IMR-90 (cell line): Measurements from ENCODE around the gene ILK.

Source experiments
- POLR2A ChIP-seq: IDR thresholded peaks from 2 replicates; pipeline ENCODE4 v1.6.1; 2012; ENCODE audit warnings: mild to moderate bottlenecking, low read depth, low read length
- RFX5 ChIP-seq: IDR thresholded peaks from 2 replicates; pipeline ENCODE4 v1.8.0; 2012; ENCODE audit warnings: low read depth, mild to moderate bottlenecking, low read length, moderate library complexity
- TF ChIP-seq, protein P1 (sequence below): fragments of 150-350 bp; IDR thresholded peaks from 2 replicates; pipeline ENCODE4 v1.6.1; 2017; ENCODE audit warnings: mild to moderate bottlenecking, antibody characterized with exemption, low read length, low read depth
- TF ChIP-seq, protein P2 (sequence below): conservative IDR thresholded peaks from 2 replicates; pipeline ENCODE4 v1.5.1; 2012; ENCODE audit warnings: mild to moderate bottlenecking, low read depth, low read length, improper control_type of control experiment

DNA sequence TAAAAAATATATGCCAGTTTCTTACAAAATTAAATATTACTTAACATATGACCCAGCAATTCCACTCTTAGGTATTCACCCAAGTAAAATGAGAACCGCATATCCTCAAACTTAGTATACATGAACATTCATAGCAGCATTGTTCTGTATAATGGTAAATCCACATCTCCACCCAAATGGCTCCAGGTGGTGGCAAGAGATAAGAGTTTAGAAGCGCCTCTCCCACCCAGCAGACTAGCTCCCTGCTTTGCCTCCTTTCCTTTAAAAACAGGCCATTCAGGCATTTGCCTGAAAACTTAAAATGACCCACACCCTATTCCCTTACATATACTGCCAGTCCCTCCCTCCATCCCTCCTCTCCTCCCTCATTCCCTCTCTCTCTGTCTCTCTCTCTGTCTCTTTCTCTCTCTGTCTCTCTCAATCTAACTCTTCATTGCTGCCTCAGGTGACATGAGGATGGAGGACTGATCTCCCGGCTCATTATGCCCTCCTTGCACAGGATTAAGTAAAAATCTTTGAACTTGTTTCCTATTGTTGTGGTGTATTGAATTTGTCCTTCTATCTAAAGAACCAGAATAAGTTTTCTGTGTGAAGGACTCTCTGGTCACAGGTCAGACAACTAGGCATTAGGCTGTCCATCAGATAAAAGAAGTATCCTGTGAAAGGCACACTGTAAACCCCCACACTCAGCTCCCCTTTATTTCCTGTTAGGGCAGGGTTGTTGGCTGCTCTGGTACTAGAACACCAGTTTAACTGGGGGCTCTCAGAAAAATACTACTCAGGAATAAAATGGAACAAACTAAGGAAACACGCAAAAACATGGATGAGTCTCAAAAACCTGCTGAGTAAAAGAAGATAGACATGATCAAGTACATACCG is 48.5 kb upstream of the ILK start:
- TF ChIP-seq, protein P1, sequence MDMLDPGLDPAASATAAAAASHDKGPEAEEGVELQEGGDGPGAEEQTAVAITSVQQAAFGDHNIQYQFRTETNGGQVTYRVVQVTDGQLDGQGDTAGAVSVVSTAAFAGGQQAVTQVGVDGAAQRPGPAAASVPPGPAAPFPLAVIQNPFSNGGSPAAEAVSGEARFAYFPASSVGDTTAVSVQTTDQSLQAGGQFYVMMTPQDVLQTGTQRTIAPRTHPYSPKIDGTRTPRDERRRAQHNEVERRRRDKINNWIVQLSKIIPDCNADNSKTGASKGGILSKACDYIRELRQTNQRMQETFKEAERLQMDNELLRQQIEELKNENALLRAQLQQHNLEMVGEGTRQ = no peak
- TF ChIP-seq POLR2A (no peak), RFX5 (no peak)
- TF ChIP-seq, protein P2, sequence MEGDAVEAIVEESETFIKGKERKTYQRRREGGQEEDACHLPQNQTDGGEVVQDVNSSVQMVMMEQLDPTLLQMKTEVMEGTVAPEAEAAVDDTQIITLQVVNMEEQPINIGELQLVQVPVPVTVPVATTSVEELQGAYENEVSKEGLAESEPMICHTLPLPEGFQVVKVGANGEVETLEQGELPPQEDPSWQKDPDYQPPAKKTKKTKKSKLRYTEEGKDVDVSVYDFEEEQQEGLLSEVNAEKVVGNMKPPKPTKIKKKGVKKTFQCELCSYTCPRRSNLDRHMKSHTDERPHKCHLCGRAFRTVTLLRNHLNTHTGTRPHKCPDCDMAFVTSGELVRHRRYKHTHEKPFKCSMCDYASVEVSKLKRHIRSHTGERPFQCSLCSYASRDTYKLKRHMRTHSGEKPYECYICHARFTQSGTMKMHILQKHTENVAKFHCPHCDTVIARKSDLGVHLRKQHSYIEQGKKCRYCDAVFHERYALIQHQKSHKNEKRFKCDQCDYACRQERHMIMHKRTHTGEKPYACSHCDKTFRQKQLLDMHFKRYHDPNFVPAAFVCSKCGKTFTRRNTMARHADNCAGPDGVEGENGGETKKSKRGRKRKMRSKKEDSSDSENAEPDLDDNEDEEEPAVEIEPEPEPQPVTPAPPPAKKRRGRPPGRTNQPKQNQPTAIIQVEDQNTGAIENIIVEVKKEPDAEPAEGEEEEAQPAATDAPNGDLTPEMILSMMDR = no peak
